ENCODE results near the gene FLG.
"Not testable (repeated sequence)": the region's sequence is repeated elsewhere in the genome, so short reads cannot be mapped to it uniquely, and the experiment has no call there.

The FLG gene

GRCh38 chr1:152325111-152325510 is at the start of gene FLG:
TSS of gene FLG (minus strand) at chr1:152325239. CDS start at chr1:152315456, 9,783 bp downstream.
- no peak for DNase-seq

DNA sequence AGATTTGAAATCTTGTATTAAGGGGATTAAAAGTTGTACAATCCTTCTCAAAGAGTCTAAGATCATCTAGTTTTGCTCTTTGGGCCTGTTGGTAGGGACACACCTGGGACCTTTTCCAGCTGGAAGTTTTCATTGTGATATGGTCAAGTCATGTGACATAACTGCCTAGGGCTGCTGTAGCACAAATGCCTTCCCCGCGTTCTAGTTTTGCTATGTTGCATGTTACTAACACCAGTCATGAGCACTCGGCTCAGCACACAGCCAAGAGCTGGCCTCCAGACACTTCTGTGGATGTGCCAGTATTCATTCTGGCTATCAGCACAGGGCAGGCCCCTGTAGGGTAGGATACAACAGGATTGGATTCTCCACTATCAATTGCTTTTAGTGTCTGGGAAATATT is 49.4 kb upstream of the FLG start:
- no peak for DNase-seq

- DNase-seq: no peak
Measured at GRCh38 chr1:152372672-152373071, 47.6 kb upstream of the FLG start.

DNA sequence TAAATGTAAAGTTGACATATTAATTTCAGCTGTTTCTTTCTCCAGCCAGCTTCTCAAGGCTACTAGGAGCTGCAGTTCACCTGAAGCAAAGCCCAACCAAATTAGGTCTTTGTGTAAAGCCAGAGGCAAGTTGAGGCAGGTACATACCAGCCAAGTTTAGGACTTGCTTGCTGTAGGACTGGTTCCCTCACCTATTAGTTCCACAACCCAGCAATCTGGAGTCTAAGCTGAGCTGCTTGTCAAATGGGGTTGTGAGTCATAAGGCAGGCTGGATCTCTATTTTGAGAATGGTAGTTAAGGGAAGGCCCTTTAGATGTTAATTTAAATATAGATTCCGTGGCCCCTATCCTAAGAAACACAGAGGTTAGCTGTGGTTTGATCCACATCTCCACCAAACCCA is 42.4 kb upstream of the FLG start:
- DNase-seq: no peak

DNA sequence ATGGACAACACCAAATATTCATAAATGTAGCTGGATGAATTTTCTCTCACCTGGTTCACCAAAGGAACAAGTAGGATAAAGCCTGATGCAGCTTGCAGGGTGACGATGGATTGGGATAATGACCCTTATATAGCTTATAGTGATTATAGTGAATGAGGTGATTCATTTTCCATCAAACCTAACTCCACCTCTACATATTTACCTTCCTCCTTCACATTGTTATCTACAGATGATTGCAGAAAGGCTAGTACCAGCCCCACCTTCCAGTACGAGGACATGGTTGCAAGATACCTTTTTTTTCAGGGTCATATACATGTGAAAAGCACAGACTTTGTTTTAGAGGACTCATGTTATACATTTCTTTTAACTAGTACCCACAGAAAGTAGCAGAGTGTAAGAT is 34.9 kb upstream of the FLG start, which contains the start of gene FLG2:
Gene FLG2 (minus strand): TSS at position 101 of the 400 bp plus-strand sequence. CDS start 1,122 bp downstream, outside the sequence.
- no peak for DNase-seq

- no peak for DNase-seq
Measured at GRCh38 chr1:152356736-152357135, 31.7 kb upstream of the FLG start.

GRCh38 chr1:152349611-152350010 is 24.6 kb upstream of the FLG start:
- no peak for DNase-seq

DNA sequence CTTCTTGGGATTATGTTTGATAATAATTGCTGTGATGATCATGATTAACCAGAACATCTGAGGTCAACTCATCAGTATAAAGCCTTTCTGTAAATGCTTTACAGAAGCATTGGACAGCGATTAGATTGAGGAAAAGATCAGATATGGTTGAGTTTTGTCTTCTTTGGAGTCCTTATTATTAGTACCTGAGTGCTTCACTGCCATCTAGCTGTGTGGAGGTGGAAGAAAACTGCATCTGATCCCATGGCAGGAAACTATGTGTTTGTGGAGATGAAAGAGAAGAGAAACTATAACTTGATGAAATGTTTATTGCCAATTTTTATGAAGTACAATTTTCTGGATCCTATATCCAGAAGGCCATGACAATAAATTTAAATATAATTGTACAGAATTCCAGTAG is 23.4 kb upstream of the FLG start:
- no peak for DNase-seq

- DNase-seq: peak; percentile 57 to 76
Measured at GRCh38 chr1:152347116-152347728, 22.2 kb upstream of the FLG start.

- no peak for DNase-seq
Measured at GRCh38 chr1:152344438-152344837, 19.4 kb upstream of the FLG start.

DNA sequence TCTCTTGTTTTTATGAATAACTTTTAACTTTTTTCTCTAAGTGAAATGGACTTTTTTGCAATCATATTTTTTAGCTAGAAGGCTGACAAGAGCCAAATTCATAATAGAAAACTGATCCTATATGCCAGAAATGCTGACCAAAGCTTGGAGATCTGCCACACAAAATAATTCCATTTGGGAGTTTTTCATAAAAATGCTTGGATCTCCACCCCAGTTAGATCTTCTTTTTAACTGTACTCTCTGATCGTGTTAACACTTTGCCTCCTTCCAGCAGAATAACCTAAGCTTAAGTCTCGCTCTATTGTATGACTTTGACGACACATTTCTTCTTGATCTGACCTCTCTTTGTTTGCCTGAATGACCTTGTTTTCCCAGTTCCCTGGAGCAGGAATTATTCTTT is 18.0 kb upstream of the FLG start:
- no peak for DNase-seq

- no peak for DNase-seq
Measured at GRCh38 chr1:152335399-152335798, 10.4 kb upstream of the FLG start.

DNA sequence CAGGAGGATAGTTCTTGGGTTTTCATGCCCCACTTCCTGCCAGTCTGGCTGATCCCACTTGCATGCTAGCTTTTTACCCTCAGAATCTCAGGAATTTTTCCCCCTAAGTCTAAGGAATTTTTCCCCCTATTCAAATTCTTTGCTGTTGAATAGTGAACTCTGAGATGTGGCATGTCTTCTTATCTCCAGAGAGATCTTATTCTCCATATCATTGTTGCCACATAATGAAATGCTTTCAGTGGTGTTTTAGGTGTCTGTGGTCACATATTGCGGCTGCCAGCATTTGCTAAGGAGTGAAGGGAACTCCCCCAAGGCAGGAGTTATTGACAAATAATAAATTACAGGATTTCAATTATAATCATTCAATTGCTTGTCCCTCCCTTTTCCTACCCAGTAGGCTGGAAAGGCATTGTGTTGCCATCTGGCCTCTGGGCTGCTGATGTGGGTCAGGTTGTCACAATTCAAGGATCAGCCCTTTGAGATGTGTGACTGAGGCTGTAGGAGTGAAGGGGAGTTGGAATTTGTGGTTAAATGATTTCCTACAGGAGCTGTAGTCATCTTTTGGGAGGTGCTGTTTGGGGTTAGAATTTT is 3.9 kb upstream of the FLG start:
- no peak for DNase-seq

- no peak for DNase-seq
Measured at GRCh38 chr1:152313970-152314369, 11.1 kb downstream of the FLG start.

DNA sequence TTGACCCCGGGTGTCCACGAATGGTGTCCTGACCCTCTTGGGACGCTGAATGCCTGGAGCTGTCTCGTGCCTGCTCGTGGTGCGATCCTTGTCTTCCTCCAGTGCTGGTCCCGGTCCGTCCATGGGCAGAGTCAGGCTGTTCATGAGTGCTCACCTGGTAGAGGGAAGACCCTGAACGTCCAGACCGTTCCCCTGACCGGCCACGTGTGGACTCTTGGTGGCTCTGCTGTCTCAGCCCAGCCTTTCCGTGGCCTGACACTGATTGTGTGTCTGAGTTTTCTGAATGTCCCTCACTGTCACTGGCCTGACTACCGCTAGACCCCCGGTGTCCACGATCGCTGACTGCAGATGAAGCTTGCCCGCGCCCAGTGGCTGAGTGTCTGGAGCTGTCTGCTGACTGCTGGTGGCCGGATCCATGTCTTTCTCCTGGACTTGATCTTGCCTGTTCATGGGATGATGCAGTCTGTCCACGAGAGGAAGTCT is 11.7 kb downstream of the FLG start:
- no peak for DNase-seq

GRCh38 chr1:152312169-152312568 is 12.9 kb downstream of the FLG start:
- not testable (repeated sequence) for DNase-seq

- DNase-seq: no peak
Measured at GRCh38 chr1:152309955-152310354, 15.1 kb downstream of the FLG start.

DNA sequence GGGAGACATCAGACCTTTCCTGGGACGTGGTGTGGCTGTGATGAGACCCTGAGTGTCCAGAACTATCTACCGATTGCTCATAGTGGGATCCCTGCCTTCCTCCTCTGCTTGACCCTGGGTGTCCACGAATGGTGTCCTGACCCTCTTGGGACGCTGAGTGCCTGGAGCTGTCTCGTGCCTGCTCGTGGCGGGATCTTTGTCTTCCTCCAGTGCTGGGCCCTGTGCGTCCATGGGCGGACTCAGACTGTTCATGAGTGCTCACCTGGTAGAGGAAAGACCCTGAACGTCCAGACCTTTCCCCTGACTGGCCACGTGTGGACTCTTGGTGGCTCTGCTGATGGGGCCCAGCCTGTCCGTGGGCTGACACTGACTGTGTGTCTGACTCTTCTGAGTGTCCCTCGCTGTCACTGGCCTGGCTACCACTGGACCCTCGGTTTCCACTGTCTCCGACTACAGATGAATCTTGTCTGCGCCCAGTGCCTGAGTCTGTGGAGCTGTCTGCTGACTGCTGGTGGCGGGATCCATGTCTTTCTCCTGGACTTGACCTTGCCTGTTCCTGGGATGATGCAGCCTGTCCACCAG is 15.6 kb downstream of the FLG start:
- DNase-seq: not testable (repeated sequence)

DNA sequence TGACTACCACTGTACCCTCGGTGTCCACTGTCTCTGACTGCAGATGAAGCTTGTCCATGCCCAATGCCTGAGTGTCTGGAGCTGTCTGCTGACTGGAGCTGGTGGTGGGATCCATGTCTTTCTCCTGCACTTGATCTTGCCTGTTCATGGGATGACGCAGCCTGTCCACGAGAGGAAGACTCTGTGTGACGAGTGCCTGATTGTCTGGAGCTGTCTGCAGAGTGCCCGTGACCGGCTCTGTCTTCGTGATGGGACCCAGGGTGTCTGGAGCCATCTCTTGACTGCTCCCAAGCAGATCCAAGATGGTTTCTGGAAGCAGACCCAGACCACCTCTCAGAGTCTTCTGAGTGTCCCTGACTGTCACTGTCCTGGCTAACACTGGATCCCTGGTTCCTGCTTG is 16.3 kb downstream of the FLG start:
- not testable (repeated sequence) for DNase-seq

DNA sequence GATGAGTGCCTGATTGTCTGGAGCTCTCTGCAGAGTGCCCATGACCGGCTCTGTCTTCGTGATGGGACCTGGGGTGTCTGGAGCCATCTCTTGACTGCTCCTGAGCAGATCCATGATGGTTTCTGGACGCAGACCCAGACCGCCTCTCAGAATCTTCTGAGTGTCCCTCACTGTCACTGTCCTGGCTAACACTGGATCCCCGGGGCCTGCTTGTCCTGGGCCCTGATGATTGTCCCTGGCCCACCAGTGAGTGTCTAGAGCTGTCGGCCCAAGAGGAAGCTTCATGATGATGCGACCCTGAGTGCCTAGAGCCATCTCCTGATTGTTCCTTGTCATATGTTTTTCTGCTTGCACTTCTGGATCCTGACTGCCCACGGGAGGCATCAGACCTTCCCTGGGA is 17.1 kb downstream of the FLG start:
- not testable (repeated sequence) for DNase-seq

DNA sequence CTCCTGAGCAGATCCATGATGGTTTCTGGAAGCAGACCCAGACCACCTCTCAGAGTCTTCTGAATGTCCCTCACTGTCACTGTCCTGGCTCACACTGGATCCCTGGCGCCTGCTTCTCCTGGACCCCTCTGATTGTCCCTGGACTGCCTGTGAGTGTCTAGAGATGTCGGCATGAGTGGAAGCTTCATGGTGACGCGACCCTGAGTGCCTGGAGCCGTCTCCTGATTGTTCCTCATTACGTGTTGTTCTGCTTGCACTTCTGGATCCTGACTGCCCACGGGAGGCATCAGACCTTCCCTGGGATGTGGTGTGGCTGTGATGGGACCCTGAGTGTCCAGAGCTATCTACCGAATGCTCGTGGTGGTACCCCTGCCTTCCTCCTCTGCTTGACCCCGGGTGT is 18.9 kb downstream of the FLG start:
- not testable (repeated sequence) for DNase-seq

- DNase-seq: not testable (repeated sequence)
Measured at GRCh38 chr1:152304773-152305172, 20.3 kb downstream of the FLG start.

DNA sequence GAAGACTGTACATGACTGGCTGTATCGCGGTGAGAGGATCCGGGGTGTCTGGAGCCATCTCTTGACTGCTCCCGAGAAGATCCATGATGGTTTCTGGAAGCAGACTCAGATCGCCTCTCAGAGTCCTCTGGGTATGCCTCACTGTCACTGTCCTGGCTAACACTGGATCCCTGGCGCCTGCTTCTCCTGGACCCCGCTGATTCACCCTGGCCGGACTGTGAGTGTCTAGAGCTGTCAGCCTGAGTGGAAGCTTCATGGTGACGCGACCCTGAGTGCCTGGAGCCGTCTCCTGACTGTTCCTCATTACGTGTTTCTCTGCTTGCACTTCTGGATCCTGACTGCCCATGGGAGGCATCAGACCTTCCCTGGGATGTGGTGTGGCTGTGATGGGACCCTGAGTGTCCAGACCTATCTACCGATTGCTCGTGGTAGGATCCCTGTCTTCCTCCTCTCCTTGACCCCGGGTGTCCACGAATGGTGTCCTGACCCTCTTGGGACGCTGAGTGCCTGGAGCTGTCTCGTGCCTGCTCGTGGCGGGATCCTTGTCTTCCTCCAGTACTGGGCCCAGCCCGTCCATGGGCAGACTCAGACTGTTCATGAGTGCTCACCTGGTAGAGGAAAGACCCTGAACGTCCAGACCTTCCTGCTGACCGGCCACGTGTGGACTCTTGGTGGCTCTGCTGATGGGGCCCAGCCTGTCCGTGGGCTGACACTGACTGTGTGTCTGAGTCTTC is 21.7 kb downstream of the FLG start:
- DNase-seq: not testable (repeated sequence)

DNA sequence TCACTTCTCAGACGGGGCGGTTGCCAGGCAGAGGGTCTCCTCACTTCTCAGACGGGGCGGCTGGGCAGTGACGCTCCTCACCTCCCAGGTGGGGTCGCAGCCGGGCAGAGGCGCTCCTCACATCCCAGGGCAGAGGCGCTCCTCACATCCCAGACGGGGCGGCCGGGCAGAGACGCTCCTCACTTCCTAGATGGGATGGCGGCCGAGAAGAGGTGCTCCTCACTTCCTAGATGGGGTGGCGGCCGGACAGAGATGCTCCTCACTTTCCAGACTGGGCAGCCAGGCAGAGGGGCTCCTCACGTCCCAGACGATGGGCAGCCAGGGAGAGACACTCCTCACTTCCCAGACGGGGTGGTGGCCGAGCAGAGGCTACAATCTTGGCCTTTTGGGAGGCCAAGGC is 68.6 kb downstream of the FLG start:
- DNase-seq: not testable (repeated sequence)

All from NCI-H446 (cell line).